ENCODE data around the gene IL2RA.
A peak's percentile ranks its signal among the peaks of the same experiment; 100 is the strongest.
"Not testable (repeated sequence)": the region's sequence is repeated elsewhere in the genome, so short reads cannot be mapped to it uniquely, and the experiment has no call there.

IL2RA gene

GRCh38 chr10:6072215-6072934 lies 10.2 kb upstream of the IL2RA start:
- peaks cover 5% of the 10 kb centered on the region for H3K36me3 Mint-ChIP-seq (ENCODE audit: low read depth)
- H3K27ac Mint-ChIP-seq: peak overlapping the region; percentile 88
- peak; percentile 62 for DNase-seq (ENCODE audit: low spot score)

GRCh38 chr10:6071181-6072175 lies 9.3 kb upstream of the IL2RA start:
- H3K9me3 Mint-ChIP-seq: no peaks in the 10 kb centered on the region
- DNase-seq (ENCODE audit: low spot score): no peak
- peaks cover 85% of the 10 kb centered on the region for H3K4me1 Mint-ChIP-seq (ENCODE audit: low read depth)
- peak overlapping the region; percentile 49 for H3K4me3 Mint-ChIP-seq
- H3K27me3 Mint-ChIP-seq (ENCODE audit: low read depth): no peaks in the 10 kb centered on the region
- peak overlapping the region; percentile 88 for H3K27ac Mint-ChIP-seq
- H3K36me3 Mint-ChIP-seq (ENCODE audit: low read depth): peaks cover 5% of the 10 kb centered on the region

More at GRCh38 chr10:6072215-6072934, 10.2 kb upstream of the IL2RA start:
- Mint-ChIP-seq H3K27me3 (ENCODE audit: low read depth) (no peaks in the 10 kb centered on the region), H3K4me1 (ENCODE audit: low read depth) (peaks cover 81% of the 10 kb centered on the region), H3K4me3 (peak overlapping the region; percentile 49), H3K9me3 (no peaks in the 10 kb centered on the region)

- peak; percentile 88 for DNase-seq (ENCODE audit: low spot score)
- peaks cover 90% of the 10 kb centered on the region for H3K4me1 Mint-ChIP-seq (ENCODE audit: low read depth)
- peak overlapping the region; percentile 49 for H3K4me3 Mint-ChIP-seq
- H3K27me3 Mint-ChIP-seq (ENCODE audit: low read depth): no peaks in the 10 kb centered on the region
- peak overlapping the region; percentile 88 for H3K27ac Mint-ChIP-seq
- no peaks in the 10 kb centered on the region for H3K9me3 Mint-ChIP-seq
- H3K36me3 Mint-ChIP-seq (ENCODE audit: low read depth): peaks cover 5% of the 10 kb centered on the region
Observed at GRCh38 chr10:6070660-6071059, 8.5 kb upstream of the IL2RA start.

- Mint-ChIP-seq H3K4me1 (ENCODE audit: low read depth) (peaks cover 93% of the 10 kb centered on the region), H3K36me3 (ENCODE audit: low read depth) (peaks cover 5% of the 10 kb centered on the region), H3K9me3 (no peaks in the 10 kb centered on the region), H3K27ac (peak overlapping the region; percentile 88), H3K27me3 (ENCODE audit: low read depth) (no peaks in the 10 kb centered on the region), H3K4me3 (peak overlapping the region; percentile 49)
- DNase-seq (ENCODE audit: low spot score): peak; percentile 69
Observed at GRCh38 chr10:6069081-6069931, 7.1 kb upstream of the IL2RA start.

GRCh38 chr10:6068422-6068821 lies 6.3 kb upstream of the IL2RA start:
- peaks cover 5% of the 10 kb centered on the region for H3K36me3 Mint-ChIP-seq (ENCODE audit: low read depth)
- no peak for DNase-seq (ENCODE audit: low spot score)
- no peaks in the 10 kb centered on the region for H3K27me3 Mint-ChIP-seq (ENCODE audit: low read depth)
- peak overlapping the region; percentile 88 for H3K27ac Mint-ChIP-seq
- peak overlapping the region; percentile 49 for H3K4me3 Mint-ChIP-seq
- H3K4me1 Mint-ChIP-seq (ENCODE audit: low read depth): peaks cover 90% of the 10 kb centered on the region
- no peaks in the 10 kb centered on the region for H3K9me3 Mint-ChIP-seq

- Mint-ChIP-seq H3K27ac (peak overlapping the region; percentile 88), H3K4me1 (ENCODE audit: low read depth) (peaks cover 88% of the 10 kb centered on the region), H3K9me3 (no peaks in the 10 kb centered on the region), H3K4me3 (peak overlapping the region; percentile 49), H3K36me3 (ENCODE audit: low read depth) (peaks cover 5% of the 10 kb centered on the region), H3K27me3 (ENCODE audit: low read depth) (no peaks in the 10 kb centered on the region)
- DNase-seq (ENCODE audit: low spot score): no peak
Observed at GRCh38 chr10:6068006-6068405, 5.8 kb upstream of the IL2RA start.

GRCh38 chr10:6067457-6067856 lies 5.3 kb upstream of the IL2RA start:
- Mint-ChIP-seq H3K36me3 (ENCODE audit: low read depth) (peaks cover 5% of the 10 kb centered on the region), H3K9me3 (no peaks in the 10 kb centered on the region), H3K4me1 (ENCODE audit: low read depth) (peaks cover 88% of the 10 kb centered on the region), H3K4me3 (peak overlapping the region; percentile 49), H3K27ac (peak overlapping the region; percentile 88), H3K27me3 (ENCODE audit: low read depth) (no peaks in the 10 kb centered on the region)
- no peak for DNase-seq (ENCODE audit: low spot score)

- Mint-ChIP-seq H3K27ac (peak overlapping the region; percentile 82), H3K36me3 (ENCODE audit: low read depth) (peaks cover 6% of the 10 kb centered on the region), H3K9me3 (no peaks in the 10 kb centered on the region), H3K4me3 (peak overlapping the region; percentile 49), H3K4me1 (ENCODE audit: low read depth) (peaks cover 77% of the 10 kb centered on the region), H3K27me3 (ENCODE audit: low read depth) (no peaks in the 10 kb centered on the region)
- no peak for DNase-seq (ENCODE audit: low spot score)
Observed at GRCh38 chr10:6065835-6066234, 3.7 kb upstream of the IL2RA start.

- H3K36me3 Mint-ChIP-seq (ENCODE audit: low read depth): peaks cover 5% of the 10 kb centered on the region
- no peaks in the 10 kb centered on the region for H3K9me3 Mint-ChIP-seq
- DNase-seq (ENCODE audit: low spot score): no peak
- peak overlapping the region; percentile 49 for H3K4me3 Mint-ChIP-seq
- H3K27me3 Mint-ChIP-seq (ENCODE audit: low read depth): no peaks in the 10 kb centered on the region
- peak overlapping the region; percentile 82 for H3K27ac Mint-ChIP-seq
- peaks cover 73% of the 10 kb centered on the region for H3K4me1 Mint-ChIP-seq (ENCODE audit: low read depth)
Observed at GRCh38 chr10:6065406-6065805, 3.2 kb upstream of the IL2RA start.

- not testable (repeated sequence) for H3K36me3 Mint-ChIP-seq (ENCODE audit: low read depth); H3K9me3 Mint-ChIP-seq; DNase-seq (ENCODE audit: low spot score); H3K27me3 Mint-ChIP-seq (ENCODE audit: low read depth)
- peaks cover 71% of the 10 kb centered on the region for H3K4me1 Mint-ChIP-seq (ENCODE audit: low read depth)
- peak overlapping the region; percentile 82 for H3K27ac Mint-ChIP-seq
- peak overlapping the region; percentile 49 for H3K4me3 Mint-ChIP-seq
Observed at GRCh38 chr10:6064726-6065125, 2.6 kb upstream of the IL2RA start.

GRCh38 chr10:6064119-6064518 lies 2.0 kb upstream of the IL2RA start:
- Mint-ChIP-seq H3K27ac (peak overlapping the region; percentile 53), H3K4me1 (ENCODE audit: low read depth) (peaks cover 72% of the 10 kb centered on the region), H3K27me3 (ENCODE audit: low read depth) (no peaks in the 10 kb centered on the region), H3K4me3 (peak overlapping the region; percentile 30), H3K36me3 (ENCODE audit: low read depth) (peaks cover 15% of the 10 kb centered on the region), H3K9me3 (no peaks in the 10 kb centered on the region)
- DNase-seq (ENCODE audit: low spot score): no peak

GRCh38 chr10:6061056-6061455 lies 1.1 kb downstream of the IL2RA start:
- Mint-ChIP-seq H3K36me3 (ENCODE audit: low read depth) (peaks cover 43% of the 10 kb centered on the region), H3K9me3 (no peaks in the 10 kb centered on the region), H3K27me3 (ENCODE audit: low read depth) (no peaks in the 10 kb centered on the region), H3K27ac (peak overlapping the region; percentile 92), H3K4me3 (peak overlapping the region; percentile 97), H3K4me1 (ENCODE audit: low read depth) (peaks cover 71% of the 10 kb centered on the region)
- no peak for DNase-seq (ENCODE audit: low spot score)

GRCh38 chr10:6059506-6059905 lies 2.7 kb downstream of the IL2RA start:
- no peaks in the 10 kb centered on the region for H3K9me3 Mint-ChIP-seq
- H3K27me3 Mint-ChIP-seq (ENCODE audit: low read depth): no peaks in the 10 kb centered on the region
- H3K27ac Mint-ChIP-seq: peak overlapping the region; percentile 89
- peaks cover 65% of the 10 kb centered on the region for H3K4me1 Mint-ChIP-seq (ENCODE audit: low read depth)
- peaks cover 53% of the 10 kb centered on the region for H3K36me3 Mint-ChIP-seq (ENCODE audit: low read depth)
- peak overlapping the region; percentile 97 for H3K4me3 Mint-ChIP-seq
- no peak for DNase-seq (ENCODE audit: low spot score)
